Neural crest cell (in vitro differentiated cells): Measurements from ENCODE around the gene TICRR. TPM values are rescaled to one million over a fixed set of nuclear protein-coding genes. Genes with fewer than 3 reads are reported as not detected.

Experiments
- DNase-seq: peaks from one replicate; pipeline ENCODE4 v3.0.0; 2021; ENCODE audit warnings: low read depth, mixed read lengths, low spot score
- H3K27ac Mint-ChIP-seq: one replicate; pipeline ENCODE4 v1.8.0; 2021; ENCODE audit warnings: mild to moderate bottlenecking, mixed read lengths; ENCODE audit not compliant: unreplicated experiment
- H3K27me3 Mint-ChIP-seq: 2 replicates; pipeline ENCODE4 v1.8.0; 2021; ENCODE audit warnings: low read depth, mild to moderate bottlenecking, mixed read lengths
- H3K36me3 Mint-ChIP-seq: 2 replicates; pipeline ENCODE4 v1.8.0; 2021; ENCODE audit warnings: low read depth, mild to moderate bottlenecking, mixed read lengths
- H3K4me1 Mint-ChIP-seq: 2 replicates; pipeline ENCODE4 v1.8.0; 2021; ENCODE audit warnings: mixed read lengths
- H3K4me3 Mint-ChIP-seq: one replicate; pipeline ENCODE4 v1.8.0; 2021; ENCODE audit warnings: mild to moderate bottlenecking, mixed read lengths
- H3K9me3 Mint-ChIP-seq: 2 replicates; pipeline ENCODE4 v1.8.0; 2021; ENCODE audit warnings: mixed read lengths
- total RNA-seq: library from RNA; stranded (reverse); gene quantifications from 2 replicates; pipeline ENCODE4 v1.2.1, GENCODE V29; 2021
- TF ChIP-seq, protein P1 (sequence below): fragments of 200-600 bp; sonication (generic); conservative IDR thresholded peaks from 2 replicates; pipeline ENCODE4 v1.5.0; 2021; ENCODE audit warnings: antibody characterized with exemption, mild to moderate bottlenecking

Gene TICRR
- total RNA-seq, 1 donor from 2014 or later, result 43.0 TPM

- no peaks in the 10 kb centered on the region for H3K27me3 Mint-ChIP-seq
- TF ChIP-seq, protein P1, sequence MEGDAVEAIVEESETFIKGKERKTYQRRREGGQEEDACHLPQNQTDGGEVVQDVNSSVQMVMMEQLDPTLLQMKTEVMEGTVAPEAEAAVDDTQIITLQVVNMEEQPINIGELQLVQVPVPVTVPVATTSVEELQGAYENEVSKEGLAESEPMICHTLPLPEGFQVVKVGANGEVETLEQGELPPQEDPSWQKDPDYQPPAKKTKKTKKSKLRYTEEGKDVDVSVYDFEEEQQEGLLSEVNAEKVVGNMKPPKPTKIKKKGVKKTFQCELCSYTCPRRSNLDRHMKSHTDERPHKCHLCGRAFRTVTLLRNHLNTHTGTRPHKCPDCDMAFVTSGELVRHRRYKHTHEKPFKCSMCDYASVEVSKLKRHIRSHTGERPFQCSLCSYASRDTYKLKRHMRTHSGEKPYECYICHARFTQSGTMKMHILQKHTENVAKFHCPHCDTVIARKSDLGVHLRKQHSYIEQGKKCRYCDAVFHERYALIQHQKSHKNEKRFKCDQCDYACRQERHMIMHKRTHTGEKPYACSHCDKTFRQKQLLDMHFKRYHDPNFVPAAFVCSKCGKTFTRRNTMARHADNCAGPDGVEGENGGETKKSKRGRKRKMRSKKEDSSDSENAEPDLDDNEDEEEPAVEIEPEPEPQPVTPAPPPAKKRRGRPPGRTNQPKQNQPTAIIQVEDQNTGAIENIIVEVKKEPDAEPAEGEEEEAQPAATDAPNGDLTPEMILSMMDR, result no peak
- no peak for DNase-seq
- H3K9me3 Mint-ChIP-seq, result no peaks in the 10 kb centered on the region
- H3K27ac Mint-ChIP-seq, result no peak overlapping the region
- peaks cover 9% of the 10 kb centered on the region for H3K4me1 Mint-ChIP-seq
- H3K4me3 Mint-ChIP-seq, result no peak overlapping the region
- H3K36me3 Mint-ChIP-seq, result peaks cover 5% of the 10 kb centered on the region
These were observed 73.1 kb downstream of the TICRR start for GRCh38 chr15:89648106-89649012.

GRCh38 chr15:89649013-89649625, 73.8 kb downstream of the TICRR start:
- Mint-ChIP-seq H3K4me1 (peaks cover 10% of the 10 kb centered on the region), H3K36me3 (peaks cover 5% of the 10 kb centered on the region), H3K27me3 (no peaks in the 10 kb centered on the region), H3K27ac (no peak overlapping the region), H3K9me3 (no peaks in the 10 kb centered on the region), H3K4me3 (no peak overlapping the region)
- DNase-seq, result no peak
- TF ChIP-seq, protein P1, result no peak

DNA sequence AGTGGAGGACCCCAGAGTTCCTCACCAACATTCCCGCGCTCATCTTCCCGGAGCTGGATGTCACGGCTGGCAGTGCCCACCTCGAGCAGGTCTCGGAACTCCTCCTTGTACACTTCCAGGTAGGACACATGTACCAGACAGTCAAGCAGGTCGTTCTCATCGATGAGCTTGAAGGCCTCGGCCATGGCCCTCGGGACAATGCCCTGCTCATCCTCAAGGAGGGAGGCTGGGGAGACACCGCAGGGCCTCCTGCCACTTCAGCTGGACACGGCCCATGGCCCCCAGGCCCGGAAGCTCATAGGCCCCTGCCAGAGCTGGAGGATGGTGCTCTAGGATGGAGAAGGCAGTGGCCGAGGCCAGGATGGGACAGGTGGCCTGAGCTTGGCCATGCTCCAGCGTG, 74.4 kb downstream of the TICRR start:
- H3K4me1 Mint-ChIP-seq, result peaks cover 15% of the 10 kb centered on the region
- no peaks in the 10 kb centered on the region for H3K9me3 Mint-ChIP-seq
- H3K27ac Mint-ChIP-seq, result no peak overlapping the region
- H3K36me3 Mint-ChIP-seq, result peaks cover 7% of the 10 kb centered on the region
- TF ChIP-seq, protein P1, result no peak
- H3K27me3 Mint-ChIP-seq, result peaks cover 5% of the 10 kb centered on the region
- no peak overlapping the region for H3K4me3 Mint-ChIP-seq
- no peak for DNase-seq

DNA sequence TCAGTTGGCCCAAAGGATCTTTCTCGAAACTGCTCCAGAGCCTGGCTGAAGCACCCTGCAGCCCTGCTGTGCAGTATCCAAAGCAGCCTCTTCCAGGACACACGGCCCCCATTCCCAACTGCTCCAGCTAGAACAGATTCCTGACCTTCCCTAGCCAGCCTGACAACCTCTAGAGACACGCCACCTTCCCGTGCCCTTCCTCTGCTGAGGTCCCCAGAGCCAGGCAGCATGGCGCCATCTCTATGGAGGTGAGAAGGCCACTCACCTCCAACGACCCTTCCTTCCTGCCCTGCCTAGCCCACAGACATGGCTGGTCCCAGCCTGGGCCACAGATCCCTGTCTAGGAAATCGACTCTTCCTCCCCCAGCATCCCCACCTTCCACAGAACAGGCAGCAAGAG, 76.9 kb downstream of the TICRR start:
- peaks cover 20% of the 10 kb centered on the region for H3K4me1 Mint-ChIP-seq
- TF ChIP-seq, protein P1, result no peak
- H3K27me3 Mint-ChIP-seq, result peaks cover 8% of the 10 kb centered on the region
- peaks cover 4% of the 10 kb centered on the region for H3K36me3 Mint-ChIP-seq
- no peak overlapping the region for H3K27ac Mint-ChIP-seq
- peak overlapping the region; percentile 61 for H3K4me3 Mint-ChIP-seq
- no peaks in the 10 kb centered on the region for H3K9me3 Mint-ChIP-seq
- no peak for DNase-seq

GRCh38 chr15:89652666-89653065, 77.4 kb downstream of the TICRR start:
- Mint-ChIP-seq H3K9me3 (no peaks in the 10 kb centered on the region), H3K27ac (no peak overlapping the region), H3K27me3 (peaks cover 8% of the 10 kb centered on the region), H3K36me3 (peaks cover 2% of the 10 kb centered on the region), H3K4me1 (peaks cover 17% of the 10 kb centered on the region), H3K4me3 (peak overlapping the region; percentile 85)
- DNase-seq, result no peak
- TF ChIP-seq, protein P1, result no peak
